HG03025 (cell line): ENCODE results near the gene SF3B6.
"Not testable (repeated sequence)": the region's sequence is repeated elsewhere in the genome, so short reads cannot be mapped to it uniquely, and the experiment has no call there.

Experiments
- ATAC-seq: cut with Tn5 transposase; IDR thresholded peaks from one replicate; pipeline ENCODE4 v1.9.1; 2021; ENCODE audit warnings: mild to moderate bottlenecking, moderate library complexity; ENCODE audit not compliant: unreplicated experiment, low FRiP score

SF3B6 gene

GRCh38 chr2:24075915-24076848, at the start of gene SF3B6:
Gene SF3B6 (minus strand): TSS chr2:24076326. CDS start chr2:24076229, 97 bp downstream.
- ATAC-seq: peak; percentile 89

GRCh38 chr2:24123922-24124580, 47.9 kb upstream of the SF3B6 start:
- no peak for ATAC-seq

- ATAC-seq: peak; percentile 85
Measured at GRCh38 chr2:24123195-24123921, 47.2 kb upstream of the SF3B6 start, which contains the start of the genes FAM228B and PFN4. Gene FAM228B (plus strand): TSS chr2:24123469. CDS start chr2:24124362, 893 bp downstream. Gene PFN4 (minus strand): TSS chr2:24123334. CDS start chr2:24122535, 799 bp downstream.

- no peak for ATAC-seq
Measured at GRCh38 chr2:24122366-24123194, 46.5 kb upstream of the SF3B6 start.

GRCh38 chr2:24121469-24121868, 45.3 kb upstream of the SF3B6 start:
- ATAC-seq: no peak

GRCh38 chr2:24121066-24121465, 44.9 kb upstream of the SF3B6 start:
- ATAC-seq: no peak

- ATAC-seq: no peak
Measured at GRCh38 chr2:24117902-24118301, 41.8 kb upstream of the SF3B6 start.

GRCh38 chr2:24115057-24115456, 38.9 kb upstream of the SF3B6 start:
- ATAC-seq: no peak

GRCh38 chr2:24111407-24111901, 35.3 kb upstream of the SF3B6 start:
- no peak for ATAC-seq

- no peak for ATAC-seq
Measured at GRCh38 chr2:24110660-24111303, 34.7 kb upstream of the SF3B6 start.

- not testable (repeated sequence) for ATAC-seq
Measured at GRCh38 chr2:24109431-24109830, 33.3 kb upstream of the SF3B6 start.

GRCh38 chr2:24107336-24107735, 31.2 kb upstream of the SF3B6 start:
- ATAC-seq: no peak

- no peak for ATAC-seq
Measured at GRCh38 chr2:24106786-24107185, 30.7 kb upstream of the SF3B6 start.

GRCh38 chr2:24105816-24106215, 29.7 kb upstream of the SF3B6 start:
- ATAC-seq: no peak

- no peak for ATAC-seq
Measured at GRCh38 chr2:24104906-24105305, 28.8 kb upstream of the SF3B6 start.

GRCh38 chr2:24104110-24104650, 28.1 kb upstream of the SF3B6 start:
- ATAC-seq: no peak

- ATAC-seq: no peak
Measured at GRCh38 chr2:24102677-24103076, 26.6 kb upstream of the SF3B6 start.

- ATAC-seq: no peak
Measured at GRCh38 chr2:24101992-24102391, 25.9 kb upstream of the SF3B6 start.

- ATAC-seq: not testable (repeated sequence)
Measured at GRCh38 chr2:24100732-24101131, 24.6 kb upstream of the SF3B6 start.
